Measurements from ENCODE around the gene SMIM24. TPM values are rescaled to one million over a fixed set of nuclear protein-coding genes. Genes with fewer than 3 reads are reported as not detected.

SMIM24 gene
- total and polyA plus RNA-seq, 2 experiments from 2014 or later: 5.0 to 21.5 TPM

GRCh38 chr19:3456925-3457527 is 23.3 kb downstream of the SMIM24 start (continued):
- TF ChIP-seq ZNF331 (CRISPR knock-in tag; IDR thresholded peaks at IDR 0.05; ENCODE audit: low read depth): no peak
- no peak for TF ChIP-seq JUNB (IDR thresholded peaks at IDR 0.05; ENCODE audit: unreplicated experiment)
- TF ChIP-seq EZH2phosphoT487 (IDR thresholded peaks at IDR 0.05; ENCODE audit: unreplicated experiment): no peak
- TF ChIP-seq, protein P1, sequence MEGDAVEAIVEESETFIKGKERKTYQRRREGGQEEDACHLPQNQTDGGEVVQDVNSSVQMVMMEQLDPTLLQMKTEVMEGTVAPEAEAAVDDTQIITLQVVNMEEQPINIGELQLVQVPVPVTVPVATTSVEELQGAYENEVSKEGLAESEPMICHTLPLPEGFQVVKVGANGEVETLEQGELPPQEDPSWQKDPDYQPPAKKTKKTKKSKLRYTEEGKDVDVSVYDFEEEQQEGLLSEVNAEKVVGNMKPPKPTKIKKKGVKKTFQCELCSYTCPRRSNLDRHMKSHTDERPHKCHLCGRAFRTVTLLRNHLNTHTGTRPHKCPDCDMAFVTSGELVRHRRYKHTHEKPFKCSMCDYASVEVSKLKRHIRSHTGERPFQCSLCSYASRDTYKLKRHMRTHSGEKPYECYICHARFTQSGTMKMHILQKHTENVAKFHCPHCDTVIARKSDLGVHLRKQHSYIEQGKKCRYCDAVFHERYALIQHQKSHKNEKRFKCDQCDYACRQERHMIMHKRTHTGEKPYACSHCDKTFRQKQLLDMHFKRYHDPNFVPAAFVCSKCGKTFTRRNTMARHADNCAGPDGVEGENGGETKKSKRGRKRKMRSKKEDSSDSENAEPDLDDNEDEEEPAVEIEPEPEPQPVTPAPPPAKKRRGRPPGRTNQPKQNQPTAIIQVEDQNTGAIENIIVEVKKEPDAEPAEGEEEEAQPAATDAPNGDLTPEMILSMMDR (conservative IDR thresholded peaks at IDR 0.05; ENCODE audit: low read depth in 2 of 2): no peak

DNA sequence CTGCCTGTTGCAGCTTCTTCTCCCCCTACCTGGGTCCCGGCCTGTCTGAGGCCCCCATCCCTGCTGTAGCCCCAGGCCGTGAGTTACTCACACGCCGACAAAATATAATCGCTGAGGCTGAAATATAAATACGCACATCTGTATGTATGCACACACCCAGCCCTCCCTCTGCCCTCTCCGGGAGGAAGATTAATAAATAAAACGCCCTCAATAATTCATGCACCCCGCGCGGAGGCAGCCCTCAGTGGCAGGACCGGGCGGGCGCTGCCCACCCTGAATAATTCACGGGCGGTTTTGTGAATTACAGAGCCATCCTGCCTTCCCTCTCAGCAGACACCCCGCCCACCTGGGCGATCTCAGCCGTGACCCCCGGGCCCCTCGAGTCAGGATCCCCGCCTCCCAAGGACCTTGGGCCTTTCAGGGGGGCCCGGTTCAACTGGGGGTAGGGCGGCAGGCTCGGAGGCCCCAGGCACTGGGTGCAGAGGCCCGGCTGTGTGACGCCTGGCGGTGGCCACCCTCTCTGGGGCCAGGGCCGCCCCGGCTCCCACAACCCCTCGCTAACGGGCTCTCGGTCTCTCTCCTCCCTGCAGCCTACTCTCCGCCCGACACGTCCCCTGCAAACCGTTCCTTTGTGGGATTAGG is 24.2 kb downstream of the SMIM24 start:
- H3K4me3 Mint-ChIP-seq: no peak overlapping the region
- Histone ChIP-seq H3K4me2 (no peak overlapping the region), H3K27me3 (ENCODE audit: insufficient read depth) (peaks cover 45% of the 10 kb centered on the region), H3F3A (replicated peaks; ENCODE audit: low read depth) (no peaks in the 10 kb centered on the region), H3K4me3 (no peak overlapping the region), H3K79me2 (replicated peaks; ENCODE audit: insufficient read depth) (no peaks in the 10 kb centered on the region), H3K4me1 (ENCODE audit: insufficient read depth) (peaks cover 21% of the 10 kb centered on the region; the same call in 1 of the 2 replicates), H4K20me1 (replicated peaks; ENCODE audit: insufficient read depth) (peaks cover 6% of the 10 kb centered on the region), H3K9me2 (ENCODE audit: insufficient read depth) (no peaks in the 10 kb centered on the region), H3K27ac (ENCODE audit: low read depth) (no peak overlapping the region), H2AFZ (no peak overlapping the region), H3K36me3 (ENCODE audit: insufficient read depth) (no peaks in the 10 kb centered on the region)
- no peak for DNase-seq (ENCODE audit: low spot score)
- H3K27ac Mint-ChIP-seq: no peak overlapping the region
- no peak for ATAC-seq
- peaks cover 14% of the 10 kb centered on the region for H3K4me1 Mint-ChIP-seq
- TF ChIP-seq JUNB (IDR thresholded peaks at IDR 0.05; ENCODE audit: unreplicated experiment) (no peak), REST (IDR thresholded peaks at IDR 0.05; ENCODE audit: unreplicated experiment) (no peak), CREB1 (CRISPR knock-in tag; IDR thresholded peaks at IDR 0.05; ENCODE audit: low read depth) (no peak), STAT1 (IDR thresholded peaks at IDR 0.05; ENCODE audit: unreplicated experiment) (no peak), EZH2 (IDR thresholded peaks at IDR 0.05; ENCODE audit: low read depth, unreplicated experiment) (no peak), POLR2AphosphoS5 (IDR thresholded peaks at IDR 0.05; ENCODE audit: low read depth) (no peak), ZNF462 (CRISPR knock-in tag; IDR thresholded peaks at IDR 0.05) (no peak)
- H3K9me3 Mint-ChIP-seq: no peaks in the 10 kb centered on the region; the same call in 2 of the 3 replicates
- H3K27me3 Mint-ChIP-seq (ENCODE audit: insufficient read depth, low read depth, poor library complexity): peaks cover 28% of the 10 kb centered on the region
- H3K36me3 Mint-ChIP-seq (ENCODE audit: low read depth): no peaks in the 10 kb centered on the region

Measured in GM23338 (cell line).